Choroid plexus epithelial cell (primary cell): Measurements from ENCODE around the gene HAT1.
A peak's percentile ranks its signal among the peaks of the same experiment; 100 is the strongest.
"Not testable (repeated sequence)": the region's sequence is repeated elsewhere in the genome, so short reads cannot be mapped to it uniquely, and the experiment has no call there.

Experiments used
- DNase-seq: peaks from one replicate; pipeline ENCODE4 v3.0.0-alpha.2; 2010; ENCODE audit warnings: low read depth
- H3K4me3 ChIP-seq: 2 replicates; pipeline ENCODE4 v1.5.1; 2011; ENCODE audit warnings: low read depth, mild to moderate bottlenecking, control low read depth, low read length, moderate library complexity
- TF ChIP-seq, protein P1 (sequence below): conservative IDR thresholded peaks from 2 replicates; pipeline ENCODE4 v1.5.1; 2011; ENCODE audit warnings: low read depth, mild to moderate bottlenecking, control low read depth, inconsistent platforms, low read length, moderate library complexity

The HAT1 gene

GRCh38 chr2:171986778-171987177 is 64.5 kb downstream of the HAT1 start:
- H3K4me3 ChIP-seq, result no peak overlapping the region
- TF ChIP-seq, protein P1, sequence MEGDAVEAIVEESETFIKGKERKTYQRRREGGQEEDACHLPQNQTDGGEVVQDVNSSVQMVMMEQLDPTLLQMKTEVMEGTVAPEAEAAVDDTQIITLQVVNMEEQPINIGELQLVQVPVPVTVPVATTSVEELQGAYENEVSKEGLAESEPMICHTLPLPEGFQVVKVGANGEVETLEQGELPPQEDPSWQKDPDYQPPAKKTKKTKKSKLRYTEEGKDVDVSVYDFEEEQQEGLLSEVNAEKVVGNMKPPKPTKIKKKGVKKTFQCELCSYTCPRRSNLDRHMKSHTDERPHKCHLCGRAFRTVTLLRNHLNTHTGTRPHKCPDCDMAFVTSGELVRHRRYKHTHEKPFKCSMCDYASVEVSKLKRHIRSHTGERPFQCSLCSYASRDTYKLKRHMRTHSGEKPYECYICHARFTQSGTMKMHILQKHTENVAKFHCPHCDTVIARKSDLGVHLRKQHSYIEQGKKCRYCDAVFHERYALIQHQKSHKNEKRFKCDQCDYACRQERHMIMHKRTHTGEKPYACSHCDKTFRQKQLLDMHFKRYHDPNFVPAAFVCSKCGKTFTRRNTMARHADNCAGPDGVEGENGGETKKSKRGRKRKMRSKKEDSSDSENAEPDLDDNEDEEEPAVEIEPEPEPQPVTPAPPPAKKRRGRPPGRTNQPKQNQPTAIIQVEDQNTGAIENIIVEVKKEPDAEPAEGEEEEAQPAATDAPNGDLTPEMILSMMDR, result no peak
- DNase-seq, result no peak

DNA sequence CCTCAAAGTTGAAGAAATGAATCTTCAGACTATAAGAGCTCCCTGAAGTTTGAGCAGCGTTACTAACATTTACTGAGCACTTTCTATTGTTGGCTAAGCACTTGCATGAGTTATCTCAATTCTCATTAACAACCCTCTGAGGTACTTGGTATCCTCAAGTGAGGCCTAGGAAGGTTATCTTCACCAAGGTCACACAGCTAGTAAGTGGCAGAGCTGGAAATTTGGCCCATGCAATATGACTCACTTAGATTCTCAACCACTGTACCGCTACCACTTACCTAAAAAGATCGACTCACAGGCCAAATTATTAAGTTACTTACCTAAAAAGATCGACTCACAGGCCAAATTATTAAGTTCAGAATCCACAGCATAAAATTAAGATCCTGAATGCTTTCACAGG is 68.8 kb downstream of the HAT1 start:
- DNase-seq, result no peak
- H3K4me3 ChIP-seq, result no peak overlapping the region
- TF ChIP-seq, protein P1, result no peak

DNA sequence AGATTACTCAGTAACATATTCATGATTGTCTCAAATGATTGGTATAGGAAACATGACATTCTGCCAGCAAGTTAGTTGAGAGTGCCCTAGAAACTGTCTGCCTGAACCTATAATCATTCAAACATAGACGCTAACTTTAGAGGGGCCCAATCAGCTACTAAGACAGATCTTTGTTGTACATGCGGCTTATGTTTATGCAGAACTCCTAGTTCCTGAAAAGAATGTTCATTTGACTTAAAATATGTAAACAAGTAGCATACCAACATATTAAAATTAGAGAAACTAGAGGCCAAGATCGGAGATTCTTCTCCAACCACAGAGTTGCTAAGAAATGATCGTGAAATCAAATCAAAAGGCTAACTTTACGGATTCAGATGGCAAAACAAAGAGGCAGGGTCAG is 73.3 kb downstream of the HAT1 start:
- no peak for DNase-seq

DNA sequence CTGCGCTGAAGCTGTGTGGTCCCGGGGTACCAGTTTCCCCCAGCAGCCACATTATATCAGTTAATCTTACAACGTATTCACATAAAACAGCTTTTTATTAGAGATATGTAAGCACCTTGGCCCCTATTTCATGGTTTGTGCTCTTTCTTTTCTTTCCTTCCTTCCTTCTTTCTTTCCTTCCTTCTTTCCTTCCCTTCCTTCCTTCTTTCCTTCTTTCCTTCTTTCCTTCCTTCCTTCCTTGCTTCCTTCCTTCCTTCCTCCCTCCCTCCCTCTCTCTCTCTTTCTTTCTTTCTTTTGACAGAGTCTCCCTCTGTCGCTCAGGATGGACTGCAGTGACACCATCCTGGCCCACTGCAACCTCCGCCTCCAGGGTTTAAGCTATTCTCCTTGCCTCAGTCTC is 73.8 kb downstream of the HAT1 start:
- TF ChIP-seq, protein P1, result no peak
- H3K4me3 ChIP-seq, result no peak overlapping the region
- DNase-seq, result no peak

More for the DNA sequence above, 73.3 kb downstream of the HAT1 start:
- TF ChIP-seq, protein P1, result no peak
- H3K4me3 ChIP-seq, result no peak overlapping the region

- H3K4me3 ChIP-seq, DNase-seq: not testable (repeated sequence)
Measured at GRCh38 chr2:171997031-171997430, 74.8 kb downstream of the HAT1 start.

DNA sequence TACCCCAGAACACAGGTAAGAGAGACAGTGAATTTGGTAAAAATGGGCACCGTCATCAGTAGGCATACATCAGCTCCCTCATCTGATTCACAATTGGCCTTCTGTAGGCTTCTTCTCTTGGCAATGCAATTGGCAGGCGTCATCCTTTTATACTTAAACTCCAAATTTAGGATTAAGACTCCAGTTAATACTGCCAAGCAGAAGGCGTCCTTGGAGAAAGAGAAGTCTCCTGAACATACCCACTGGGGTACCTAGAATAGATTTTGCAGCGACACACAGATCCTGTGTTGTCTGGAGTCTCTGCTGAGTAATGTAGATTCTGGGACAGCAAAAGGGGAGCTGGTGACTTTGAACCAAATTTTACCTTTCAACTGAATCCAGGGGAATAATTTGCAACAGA is 76.9 kb downstream of the HAT1 start:
- TF ChIP-seq, protein P1, result no peak
- peak overlapping the region; percentile 87 for H3K4me3 ChIP-seq
- no peak for DNase-seq

- TF ChIP-seq, protein P1, result no peak
- peak; percentile 92 for DNase-seq
- H3K4me3 ChIP-seq, result peak within 1 kb of the TSS; percentile 87
Measured at GRCh38 chr2:171999604-172000469, 77.6 kb downstream of the HAT1 start, which contains the start of gene METAP1D. METAP1D (plus strand) TSS chr2:171999953; CDS start chr2:171999970, 17 bp downstream.
